MCF 10A (cell line): Measurements from ENCODE around the gene PPM1H. TPM values are rescaled to one million over a fixed set of nuclear protein-coding genes. Genes with fewer than 3 reads are reported as not detected.

ENCODE experiments used
- BruUV-seq: library from RNA; stranded (reverse); fragments of 400-500 nt; replicated peaks from 2 replicates; lab custom pipeline; 2021; lab: Mats Ljungman, UMichigan
- CTCF ChIA-PET: fragments of 300-600 bp; sonication (Branson Sonifier 250); formaldehyde crosslinking; extraction: SDS; loops from one replicate; lab custom pipeline; 2021; ENCODE audit warnings: antibody characterized with exemption, inconsistent platforms; lab: Yijun Ruan, JAX
- POLR2A ChIA-PET: fragments of 300-600, 350-650 bp; sonication (Branson Sonifier 250); formaldehyde crosslinking; extraction: SDS; loops from one replicate; lab custom pipeline; 2020; ENCODE audit warnings: antibody characterized with exemption, inconsistent platforms; lab: Yijun Ruan, JAX
- DNase-seq: peaks from one replicate; pipeline ENCODE4 v3.0.0-alpha.2; 2018; ENCODE audit not compliant: unreplicated experiment
- H3K27ac Mint-ChIP-seq: one replicate; pipeline ENCODE4 v1.8.0; 2022; ENCODE audit warnings: mild to moderate bottlenecking, low read depth, mixed read lengths; ENCODE audit not compliant: unreplicated experiment
- H3K27me3 Mint-ChIP-seq: one replicate; pipeline ENCODE4 v1.8.0; 2022; ENCODE audit warnings: mixed read lengths; ENCODE audit not compliant: insufficient read depth, unreplicated experiment
- H3K36me3 Mint-ChIP-seq: one replicate; pipeline ENCODE4 v1.8.0; 2022; ENCODE audit warnings: mild to moderate bottlenecking, moderate library complexity, mixed read lengths; ENCODE audit not compliant: insufficient read depth, unreplicated experiment
- H3K4me1 Mint-ChIP-seq: one replicate; pipeline ENCODE4 v1.8.0; 2022; ENCODE audit warnings: mixed read lengths; ENCODE audit not compliant: insufficient read depth, unreplicated experiment
- H3K4me3 Mint-ChIP-seq: one replicate; pipeline ENCODE4 v1.8.0; 2022; ENCODE audit warnings: mild to moderate bottlenecking, moderate library complexity, mixed read lengths; ENCODE audit not compliant: unreplicated experiment
- H3K9me3 Mint-ChIP-seq: one replicate; pipeline ENCODE4 v1.8.0; 2022; ENCODE audit warnings: mixed read lengths; ENCODE audit not compliant: unreplicated experiment
- intact Hi-C: fragments of 100-400 bp; cut with micrococcal nuclease; formaldehyde crosslinking; loops from 2 replicates; pipeline ENCODE4 v1.14.1; 2022
- total RNA-seq: library from RNA; stranded (reverse); gene quantifications from 2 replicates; pipeline ENCODE4 v1.2.3, GENCODE V29; 2022
- TF ChIP-seq, protein P1 (sequence below): fragments of 200-600 bp; IDR thresholded peaks from one replicate; pipeline ENCODE4 v1.8.0; 2022; ENCODE audit warnings: antibody characterized with exemption, mild to moderate bottlenecking; ENCODE audit not compliant: unreplicated experiment

The PPM1H gene
- total RNA-seq, 1 experiment from 2014 or later: 0.49 TPM

DNA sequence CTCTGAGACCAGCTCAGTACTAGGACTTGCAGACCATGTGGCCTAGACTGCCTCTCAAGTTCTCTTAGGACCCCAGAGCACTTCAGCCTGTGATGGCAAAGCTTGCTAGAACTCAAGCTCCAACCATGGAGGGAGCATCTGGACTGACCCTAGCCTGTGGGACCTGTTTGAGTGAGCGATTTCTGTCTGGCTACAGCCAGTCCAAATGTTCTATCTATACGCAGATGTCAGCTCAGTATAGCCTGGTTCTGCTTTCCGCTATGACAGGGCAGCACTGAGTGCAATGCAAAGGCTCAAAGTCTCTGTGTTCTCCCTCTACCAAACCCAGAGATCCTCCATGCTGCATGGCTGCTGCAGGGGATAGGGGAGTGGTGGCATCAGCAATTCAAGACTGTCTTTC lies 20.7 kb upstream of the PPM1H start:
- no peaks in the 10 kb centered on the region for H3K4me1 Mint-ChIP-seq
- CTCF ChIA-PET: interaction anchor here (1.1 kb wide), 1 partner anchor 16 kb away, joined by 3 read pairs; no protein-coding TSS in a partner anchor
- H3K4me3 Mint-ChIP-seq: no peak overlapping the region
- intact Hi-C loops: no loop called here
- H3K27me3 Mint-ChIP-seq: peaks cover 11% of the 10 kb centered on the region
- no peaks in the 10 kb centered on the region for H3K36me3 Mint-ChIP-seq
- no TSS peak for BruUV-seq
- POLR2A ChIA-PET: no interaction called here
- TF ChIP-seq, protein P1, sequence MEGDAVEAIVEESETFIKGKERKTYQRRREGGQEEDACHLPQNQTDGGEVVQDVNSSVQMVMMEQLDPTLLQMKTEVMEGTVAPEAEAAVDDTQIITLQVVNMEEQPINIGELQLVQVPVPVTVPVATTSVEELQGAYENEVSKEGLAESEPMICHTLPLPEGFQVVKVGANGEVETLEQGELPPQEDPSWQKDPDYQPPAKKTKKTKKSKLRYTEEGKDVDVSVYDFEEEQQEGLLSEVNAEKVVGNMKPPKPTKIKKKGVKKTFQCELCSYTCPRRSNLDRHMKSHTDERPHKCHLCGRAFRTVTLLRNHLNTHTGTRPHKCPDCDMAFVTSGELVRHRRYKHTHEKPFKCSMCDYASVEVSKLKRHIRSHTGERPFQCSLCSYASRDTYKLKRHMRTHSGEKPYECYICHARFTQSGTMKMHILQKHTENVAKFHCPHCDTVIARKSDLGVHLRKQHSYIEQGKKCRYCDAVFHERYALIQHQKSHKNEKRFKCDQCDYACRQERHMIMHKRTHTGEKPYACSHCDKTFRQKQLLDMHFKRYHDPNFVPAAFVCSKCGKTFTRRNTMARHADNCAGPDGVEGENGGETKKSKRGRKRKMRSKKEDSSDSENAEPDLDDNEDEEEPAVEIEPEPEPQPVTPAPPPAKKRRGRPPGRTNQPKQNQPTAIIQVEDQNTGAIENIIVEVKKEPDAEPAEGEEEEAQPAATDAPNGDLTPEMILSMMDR: no peak
- H3K9me3 Mint-ChIP-seq: peaks cover 19% of the 10 kb centered on the region
- no peak for DNase-seq
- no peak overlapping the region for H3K27ac Mint-ChIP-seq

DNA sequence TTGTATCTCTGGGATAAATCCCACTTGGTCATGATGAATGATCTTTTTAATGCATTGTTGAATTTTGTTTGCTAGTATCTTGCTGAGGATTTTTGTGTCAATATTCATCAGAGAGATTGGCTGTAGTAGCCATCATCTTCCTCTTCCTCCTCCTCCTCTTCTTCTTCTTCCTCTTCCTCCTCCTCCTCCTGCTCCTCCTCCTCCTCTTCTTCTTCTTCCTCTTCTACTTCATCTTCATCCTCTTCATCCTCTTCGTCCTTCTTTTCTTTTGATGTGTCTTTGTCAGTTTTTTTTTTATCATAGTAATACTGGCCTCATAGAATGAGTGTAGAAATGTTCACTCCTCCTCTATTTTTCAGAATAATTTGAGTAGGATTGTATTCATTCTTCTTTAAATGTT lies 15.4 kb upstream of the PPM1H start:
- no peak for DNase-seq
- no peak overlapping the region for H3K4me3 Mint-ChIP-seq
- H3K27ac Mint-ChIP-seq: no peak overlapping the region
- ChIA-PET CTCF (no interaction called here), POLR2A (no interaction called here)
- intact Hi-C loops: no loop called here
- H3K36me3 Mint-ChIP-seq: no peaks in the 10 kb centered on the region
- no TSS peak for BruUV-seq
- no peaks in the 10 kb centered on the region for H3K4me1 Mint-ChIP-seq
- H3K9me3 Mint-ChIP-seq: peaks cover 34% of the 10 kb centered on the region
- H3K27me3 Mint-ChIP-seq: peaks cover 29% of the 10 kb centered on the region
- TF ChIP-seq, protein P1: no peak

DNA sequence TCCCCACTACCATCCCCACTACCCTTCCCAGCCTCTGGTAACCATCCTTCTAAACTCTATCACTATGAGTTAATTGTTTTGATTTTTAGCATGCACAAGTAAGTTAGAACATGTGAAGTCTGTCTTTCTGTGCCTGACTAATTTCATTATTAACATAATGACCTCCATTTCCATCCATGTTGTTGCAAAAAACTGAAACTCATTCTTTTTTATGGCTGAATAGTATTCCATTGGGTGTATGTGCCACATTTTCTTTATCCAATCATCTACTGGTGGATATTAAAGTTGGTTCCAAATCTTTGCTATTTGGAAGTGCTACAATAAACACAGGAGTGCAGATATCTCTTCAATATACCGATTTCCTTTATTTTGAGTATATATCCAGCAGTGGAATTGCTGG lies 13.2 kb upstream of the PPM1H start:
- no TSS peak for BruUV-seq
- TF ChIP-seq, protein P1: no peak
- Mint-ChIP-seq H3K27ac (no peak overlapping the region), H3K9me3 (peaks cover 34% of the 10 kb centered on the region), H3K4me1 (no peaks in the 10 kb centered on the region), H3K4me3 (no peak overlapping the region), H3K36me3 (no peaks in the 10 kb centered on the region), H3K27me3 (peaks cover 51% of the 10 kb centered on the region)
- intact Hi-C loops: no loop called here
- no peak for DNase-seq
- ChIA-PET CTCF (no interaction called here), POLR2A (no interaction called here)

DNA sequence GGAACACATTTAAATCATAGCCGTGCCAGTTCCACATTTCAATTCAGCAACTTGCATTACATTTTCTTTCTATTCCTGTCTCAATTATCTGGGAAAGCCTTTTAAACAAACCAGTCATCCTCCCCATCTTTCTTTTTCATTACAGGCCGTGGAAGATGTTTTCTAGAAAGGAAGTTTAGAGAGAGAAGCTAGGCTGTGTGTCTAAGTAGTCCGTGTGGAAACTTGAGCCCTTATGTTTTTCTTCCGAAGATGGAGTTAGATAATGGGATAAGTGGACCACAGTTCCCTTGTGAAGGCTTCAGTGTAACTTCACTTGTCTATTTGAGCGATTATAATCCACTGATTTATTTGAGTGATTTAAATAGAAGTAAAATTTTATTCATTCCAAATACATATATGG lies 12.4 kb upstream of the PPM1H start:
- TF ChIP-seq, protein P1: no peak
- no TSS peak for BruUV-seq
- DNase-seq: no peak
- H3K4me3 Mint-ChIP-seq: no peak overlapping the region
- H3K27ac Mint-ChIP-seq: no peak overlapping the region
- H3K4me1 Mint-ChIP-seq: no peaks in the 10 kb centered on the region
- peaks cover 58% of the 10 kb centered on the region for H3K27me3 Mint-ChIP-seq
- H3K36me3 Mint-ChIP-seq: no peaks in the 10 kb centered on the region
- POLR2A ChIA-PET: interaction anchor here (1.5 kb wide), 1 partner anchor 12 kb away, joined by 3 read pairs; the partner anchor contains the start of gene PPM1H
- intact Hi-C loops: no loop called here
- CTCF ChIA-PET: interaction anchor here (0.7 to 1.3 kb wide), 2 partner anchors 12 to 128 kb away, joined by 3 to 10 read pairs; partner anchors contain the start of gene PPM1H
- H3K9me3 Mint-ChIP-seq: peaks cover 28% of the 10 kb centered on the region
